Epithelial cell of prostate (primary cell): ENCODE data around the gene RFX1.
"Not testable (repeated sequence)": the region's sequence is repeated elsewhere in the genome, so short reads cannot be mapped to it uniquely, and the experiment has no call there.

Experiments used
- DNase-seq: peaks from one replicate; pipeline ENCODE4 v3.0.0-alpha.2; 2011; ENCODE audit warnings: low read depth, low spot score
- H3K27ac ChIP-seq: fragments of 450-650 bp; 2 replicates; pipeline ENCODE4 v1.5.1; 2017; ENCODE audit warnings: mild to moderate bottlenecking

Gene RFX1

DNA sequence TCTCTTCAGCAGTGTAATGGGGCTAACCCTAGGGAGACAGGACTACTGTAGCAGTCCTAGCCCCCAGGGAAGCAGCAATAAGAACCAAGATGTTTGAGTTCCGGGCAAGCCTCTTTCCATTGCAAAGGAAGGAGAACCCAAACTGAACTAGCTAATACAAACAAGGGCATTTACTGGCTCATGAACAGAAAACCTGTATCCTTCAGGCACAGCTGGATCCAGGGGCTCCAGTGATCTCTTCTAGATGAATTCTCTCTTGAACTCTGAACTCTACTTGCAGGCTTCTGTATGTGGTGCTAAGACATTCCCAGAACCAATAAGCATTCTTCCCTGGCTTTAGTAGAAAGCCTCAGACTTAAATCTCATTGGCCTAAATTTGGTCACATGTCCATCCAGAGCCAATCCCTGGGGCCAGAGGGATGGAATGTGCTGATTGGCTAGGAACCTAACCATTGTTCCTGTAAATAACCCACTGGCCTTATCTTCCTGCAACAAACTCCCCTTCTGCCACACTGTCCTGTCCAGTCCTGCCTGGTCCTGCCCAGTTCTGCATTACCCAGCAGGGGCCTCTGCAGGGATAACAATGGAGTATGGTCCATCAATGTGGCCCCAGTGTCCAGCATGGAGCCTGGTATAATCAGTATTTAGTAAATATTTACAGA is 64.0 kb downstream of the RFX1 start:
- DNase-seq, result no peak
- no peak overlapping the region for H3K27ac ChIP-seq

DNA sequence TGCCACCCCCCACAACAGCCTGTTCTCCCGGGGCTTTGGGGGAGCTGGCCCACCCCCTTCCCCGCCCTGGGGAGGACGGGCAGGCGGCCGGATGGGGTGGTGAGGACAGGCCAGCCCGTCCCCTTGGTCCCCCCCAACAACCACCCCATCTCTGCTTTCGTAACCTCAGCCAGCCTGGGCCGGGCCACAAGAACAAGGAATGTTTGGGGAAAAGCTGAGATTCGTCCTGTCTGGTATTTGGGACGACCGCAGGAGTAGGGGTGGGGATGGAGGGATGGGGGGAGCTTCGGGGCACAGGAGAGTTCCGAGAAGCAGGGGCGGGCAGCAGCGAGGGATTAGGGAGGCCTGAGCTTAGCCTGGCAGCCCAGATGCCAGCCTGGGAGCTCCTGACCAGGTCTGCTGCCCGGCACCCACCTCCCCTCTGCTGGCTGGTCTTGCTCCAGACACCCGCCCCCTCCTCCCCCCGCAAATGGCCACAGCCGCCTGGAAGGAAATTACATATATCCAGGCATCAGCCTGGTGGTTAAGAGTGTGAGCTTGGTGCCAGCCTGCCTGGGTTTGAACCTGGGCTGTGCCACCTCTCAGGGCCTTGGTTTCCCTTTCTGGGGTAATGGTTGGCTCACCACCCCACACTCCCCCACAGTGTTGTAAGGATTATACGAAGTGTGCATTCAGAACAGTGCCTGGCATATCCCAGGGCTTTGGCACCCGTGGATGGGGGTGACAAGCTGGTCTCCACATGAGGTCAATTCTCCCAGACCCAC is 67.6 kb downstream of the RFX1 start, which contains the start of gene PODNL1:
TSS of gene PODNL1 (minus strand) at position 117 of the 764 bp plus-strand sequence. CDS start 236 bp downstream, outside the sequence.
- no peak within 1 kb of the TSS for H3K27ac ChIP-seq
- no peak for DNase-seq

DNA sequence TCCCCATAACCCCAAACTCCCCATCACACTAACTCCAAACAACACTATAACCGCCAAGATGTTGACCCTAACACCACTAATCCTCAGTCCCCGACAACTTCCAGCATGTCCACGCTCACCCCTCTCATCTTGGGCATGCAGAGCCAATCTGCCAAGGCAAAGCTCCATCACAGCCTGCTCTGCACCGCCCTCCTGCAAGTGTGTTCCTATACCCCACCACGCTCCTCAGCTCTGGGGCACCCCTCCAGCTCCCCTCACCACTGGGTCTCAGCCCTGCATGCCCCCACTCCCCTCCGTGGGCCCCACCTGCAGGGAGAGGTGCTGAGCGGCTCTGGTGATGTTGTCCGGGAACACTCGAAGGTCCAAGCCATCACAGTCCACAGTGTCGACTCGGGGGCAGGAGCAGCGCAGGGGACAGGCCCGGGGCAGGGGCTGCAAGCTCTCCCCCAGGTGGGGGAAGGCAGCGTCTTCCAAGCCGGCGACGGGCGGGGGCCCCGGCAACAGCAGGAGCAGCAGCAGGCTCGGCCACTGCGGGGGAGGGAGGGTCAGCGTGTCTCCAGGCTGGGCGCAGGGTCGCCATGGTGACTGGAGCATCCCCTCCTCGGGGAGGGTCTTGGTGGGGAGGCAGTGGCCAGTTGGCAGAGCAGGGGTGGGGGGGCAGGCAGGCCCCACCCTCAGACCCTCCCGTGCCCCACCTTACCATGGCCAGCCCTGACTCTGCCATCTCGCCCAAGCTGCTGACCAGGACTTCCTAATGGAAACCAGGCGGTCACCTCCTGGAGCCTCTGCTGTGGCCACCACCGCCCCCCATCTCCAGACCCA is 68.4 kb downstream of the RFX1 start:
- DNase-seq, result no peak
- no peak overlapping the region for H3K27ac ChIP-seq

DNA sequence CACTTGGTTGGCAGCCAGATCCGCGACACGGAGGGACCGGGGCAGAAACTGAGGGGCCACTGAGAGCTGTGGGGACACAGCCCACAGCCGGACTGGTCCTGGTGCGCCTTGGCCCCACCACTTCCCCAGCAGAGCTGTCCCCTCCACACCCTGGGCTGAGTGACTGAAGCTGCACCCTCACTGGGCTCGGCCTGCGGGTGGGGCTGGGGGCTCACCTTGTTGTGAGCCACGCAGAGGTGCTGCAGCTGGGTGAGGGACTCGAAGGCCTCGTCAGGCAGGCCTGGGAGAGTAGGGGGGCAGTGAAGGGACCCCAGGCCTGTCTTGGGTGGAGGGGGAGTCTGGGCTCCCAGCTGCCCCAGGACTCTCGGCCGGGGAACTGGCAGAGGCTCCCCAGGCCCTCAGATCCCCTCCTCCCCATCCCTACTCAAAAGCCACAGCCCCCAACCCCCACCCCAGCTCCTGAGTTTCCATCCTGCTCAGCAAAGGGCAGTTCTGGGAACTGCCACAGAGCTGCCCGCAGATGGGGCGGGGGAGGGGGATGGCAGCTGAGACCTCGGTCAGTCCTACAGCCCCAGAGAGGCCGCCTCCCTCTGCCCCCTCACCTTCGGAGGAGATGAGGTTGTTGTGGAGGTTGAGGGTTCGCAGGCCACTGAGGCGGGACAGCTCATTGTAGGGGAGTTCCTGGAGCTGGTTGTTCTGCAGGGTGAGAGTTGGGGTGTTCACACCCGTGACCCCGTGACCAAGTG is 70.2 kb downstream of the RFX1 start:
- no peak for DNase-seq
- H3K27ac ChIP-seq, result no peak overlapping the region

DNA sequence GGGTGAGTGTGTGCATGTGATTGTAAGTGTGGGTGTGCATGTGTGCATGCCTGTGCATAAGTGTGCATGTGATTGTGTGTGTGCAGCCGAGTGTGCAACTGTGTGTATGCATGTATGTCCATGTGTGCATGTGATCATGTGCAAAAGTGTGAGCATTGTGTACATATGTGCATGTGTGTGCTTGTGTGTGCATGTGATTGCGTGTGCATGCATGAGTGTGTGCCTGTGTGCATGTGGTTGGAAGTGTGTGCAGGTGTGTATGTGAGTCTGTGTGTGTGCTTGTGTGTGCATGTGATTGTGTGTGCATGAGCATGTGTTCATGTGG is 71.4 kb downstream of the RFX1 start:
- no peak overlapping the region for H3K27ac ChIP-seq
- no peak for DNase-seq

DNA sequence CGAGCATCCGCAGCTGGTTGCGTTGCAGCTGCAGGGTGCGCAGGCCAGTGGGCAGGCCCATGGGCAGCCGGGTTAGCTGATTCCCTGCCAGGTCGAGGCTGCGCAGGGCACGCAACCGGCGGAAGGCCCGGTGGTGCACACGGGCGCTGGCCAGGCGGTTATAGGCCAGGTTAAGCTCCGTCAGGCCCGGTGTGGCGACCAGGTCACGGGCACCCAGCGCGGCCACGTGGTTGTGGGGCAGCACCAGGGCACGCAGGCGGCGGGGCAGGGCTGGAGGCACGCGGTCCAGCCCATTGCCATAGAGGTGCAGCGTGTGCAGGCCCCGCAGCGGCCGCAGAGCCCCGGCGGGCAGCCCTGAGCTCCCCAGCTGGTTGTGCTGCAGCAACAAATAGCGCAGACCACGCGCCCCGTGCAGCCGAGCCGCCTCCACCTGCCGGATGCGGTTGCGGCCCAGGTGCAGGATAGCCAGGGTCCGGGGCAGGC is 73.2 kb downstream of the RFX1 start:
- H3K27ac ChIP-seq, result no peak overlapping the region
- no peak for DNase-seq

DNA sequence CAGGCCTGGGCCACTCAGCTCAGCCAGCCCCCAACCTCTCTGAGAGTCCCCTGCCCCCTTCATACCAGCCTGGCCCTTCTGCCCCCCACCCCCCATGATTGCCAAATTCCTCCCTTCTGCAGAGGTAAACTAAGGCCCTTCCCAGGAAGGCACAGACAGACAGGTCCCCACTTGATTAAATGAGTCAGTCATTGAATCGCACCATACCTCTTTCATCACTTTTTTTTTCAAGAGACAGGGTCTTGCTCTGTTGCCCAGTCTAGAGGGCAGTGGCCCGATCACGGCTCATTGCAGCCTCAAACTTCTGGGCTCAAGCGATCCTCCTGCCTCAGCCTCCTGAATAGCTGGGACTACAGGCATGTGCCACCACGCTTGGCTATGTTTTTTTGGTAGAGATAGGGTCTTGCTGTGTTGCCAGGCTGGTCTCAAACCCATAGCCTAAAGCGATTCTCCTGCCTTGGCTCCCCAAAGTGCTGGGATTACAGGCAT is 73.9 kb downstream of the RFX1 start:
- DNase-seq, result no peak
- no peak overlapping the region for H3K27ac ChIP-seq

DNA sequence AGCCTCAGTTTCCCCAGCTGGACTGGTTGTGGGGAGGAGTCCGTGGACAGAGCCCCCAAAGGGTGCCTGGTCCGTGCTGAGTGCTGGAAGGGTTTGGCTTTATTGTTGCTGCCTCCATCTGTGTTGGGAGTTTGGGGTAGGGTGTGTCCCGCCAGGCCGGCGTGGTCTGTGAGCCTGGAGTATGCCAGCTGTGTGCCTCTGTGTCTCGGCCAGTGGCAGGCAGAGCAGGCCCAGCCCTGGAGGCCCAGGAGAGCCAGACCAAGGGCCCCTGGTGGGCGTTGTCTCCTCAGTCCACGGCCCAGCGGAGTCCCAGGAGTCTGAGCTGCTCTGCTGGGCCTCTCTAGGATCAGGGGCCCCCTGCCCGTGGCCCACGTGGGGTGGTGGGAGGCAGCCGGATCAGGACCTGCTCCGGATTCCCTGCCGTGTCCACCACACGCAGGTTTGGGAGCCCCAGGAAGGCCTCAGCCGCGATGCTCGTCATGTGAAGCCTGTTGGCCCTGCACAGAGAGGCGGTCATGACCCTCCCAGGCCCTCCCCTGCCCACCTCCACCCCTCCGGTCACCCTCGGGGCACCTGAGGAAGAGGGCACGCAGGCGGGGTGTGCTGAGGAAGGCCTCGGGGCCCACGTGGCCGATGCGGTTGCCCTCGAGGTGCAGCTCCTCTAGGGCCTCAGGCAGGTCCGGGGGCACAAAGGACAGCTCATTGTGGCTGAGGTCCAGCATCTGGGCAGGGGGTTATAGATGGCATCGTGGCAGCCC is 74.5 kb downstream of the RFX1 start:
- no peak overlapping the region for H3K27ac ChIP-seq
- no peak for DNase-seq

DNA sequence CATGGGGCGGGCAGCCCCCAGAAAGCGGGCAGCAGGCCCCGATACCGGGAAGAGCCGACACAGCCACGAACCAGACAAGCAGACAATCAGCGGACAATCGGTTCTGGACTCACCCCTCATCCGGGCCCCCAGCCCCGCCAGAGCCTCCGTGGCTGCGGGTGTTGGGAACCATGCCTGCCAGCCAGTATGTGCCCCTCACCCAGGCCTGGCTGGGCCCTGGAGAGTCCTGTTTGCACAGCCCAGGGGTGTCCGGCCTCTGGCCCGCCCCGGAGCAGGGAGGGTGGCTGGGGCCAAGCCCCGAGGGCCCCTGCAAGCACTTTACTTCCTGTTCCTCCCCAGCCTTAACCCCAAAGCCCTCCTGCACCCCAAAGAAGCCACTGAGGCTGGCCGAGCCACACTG is 75.7 kb downstream of the RFX1 start:
- DNase-seq, result no peak
- H3K27ac ChIP-seq, result no peak overlapping the region

DNA sequence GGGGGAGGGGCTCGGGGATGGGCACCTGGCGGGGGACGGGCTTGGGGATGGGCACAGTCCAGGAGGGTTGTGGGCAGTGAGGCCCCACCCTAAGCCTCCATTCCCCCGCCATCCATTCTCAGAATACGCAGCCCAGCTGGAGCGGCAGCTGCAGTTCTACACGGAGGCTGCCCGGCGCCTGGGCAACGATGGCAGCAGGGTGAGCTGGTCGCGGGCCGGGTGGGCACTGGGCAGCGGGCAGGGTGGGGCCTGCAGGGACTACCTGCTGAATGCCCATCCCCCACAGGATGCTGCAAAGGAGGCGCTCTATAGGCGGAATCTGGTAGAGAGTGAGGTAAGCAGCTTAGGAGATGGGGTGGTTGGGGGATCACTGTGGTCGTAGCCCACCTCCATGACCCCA is 76.2 kb downstream of the RFX1 start:
- H3K27ac ChIP-seq, result no peak overlapping the region
- DNase-seq, result no peak

DNA sequence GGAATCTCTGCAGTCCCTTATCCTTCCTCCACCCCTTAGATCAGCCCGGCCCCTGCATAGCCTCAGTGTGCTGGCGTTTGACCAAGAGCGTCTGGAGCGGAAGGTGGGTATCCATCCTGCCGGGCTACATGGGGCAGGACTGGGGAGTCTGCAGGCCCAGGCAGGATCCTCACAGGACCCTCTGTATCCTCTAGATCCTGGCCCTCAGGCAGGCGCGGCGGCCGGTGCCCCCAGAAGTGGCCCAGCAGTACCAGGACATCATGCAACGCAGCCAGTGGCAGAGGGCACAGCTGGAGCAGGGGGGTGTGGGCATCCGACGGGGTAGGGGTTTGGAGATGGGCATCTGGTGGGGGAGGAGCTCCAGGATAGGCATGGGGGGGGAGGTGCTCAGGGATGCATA is 76.8 kb downstream of the RFX1 start:
- no peak for DNase-seq
- no peak overlapping the region for H3K27ac ChIP-seq

DNA sequence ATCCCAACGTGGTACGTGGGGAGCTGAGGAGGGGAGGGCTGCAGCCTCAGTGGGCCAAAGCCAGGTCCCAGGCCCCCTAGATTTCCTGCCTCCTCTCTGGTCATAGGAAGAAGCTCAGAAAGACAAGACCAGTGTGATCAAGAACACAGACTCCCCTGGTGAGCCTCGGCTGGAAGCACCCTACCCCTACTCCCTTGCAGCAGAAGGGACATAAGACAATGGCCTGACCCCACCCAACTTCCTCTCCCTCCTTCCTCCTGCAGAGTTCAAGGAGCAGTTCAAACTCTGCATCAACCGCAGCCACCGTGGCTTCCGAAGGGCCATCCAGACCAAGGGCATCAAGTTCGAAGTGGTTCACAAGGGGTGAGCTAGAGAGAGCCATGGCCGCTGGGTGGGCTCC is 79.4 kb downstream of the RFX1 start:
- DNase-seq, result no peak
- no peak overlapping the region for H3K27ac ChIP-seq

DNA sequence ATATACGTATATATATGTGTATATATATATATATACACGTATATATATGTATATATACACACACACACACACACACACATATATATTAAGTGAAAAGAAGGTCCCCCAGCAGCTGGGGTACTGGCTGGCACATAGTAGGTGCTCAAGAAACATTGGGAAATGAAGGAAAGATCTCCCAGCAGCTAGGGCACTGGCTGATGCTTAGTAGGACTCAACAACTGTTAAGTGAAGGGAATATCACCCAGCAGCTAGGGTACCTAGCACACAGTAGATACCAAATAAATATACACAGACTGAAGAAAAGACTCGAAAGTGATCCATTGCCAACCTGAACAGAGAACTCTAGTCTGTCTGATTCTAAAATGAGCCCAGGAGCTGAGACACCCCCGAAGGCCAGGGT is 80.1 kb downstream of the RFX1 start:
- no peak for DNase-seq
- no peak overlapping the region for H3K27ac ChIP-seq

DNA sequence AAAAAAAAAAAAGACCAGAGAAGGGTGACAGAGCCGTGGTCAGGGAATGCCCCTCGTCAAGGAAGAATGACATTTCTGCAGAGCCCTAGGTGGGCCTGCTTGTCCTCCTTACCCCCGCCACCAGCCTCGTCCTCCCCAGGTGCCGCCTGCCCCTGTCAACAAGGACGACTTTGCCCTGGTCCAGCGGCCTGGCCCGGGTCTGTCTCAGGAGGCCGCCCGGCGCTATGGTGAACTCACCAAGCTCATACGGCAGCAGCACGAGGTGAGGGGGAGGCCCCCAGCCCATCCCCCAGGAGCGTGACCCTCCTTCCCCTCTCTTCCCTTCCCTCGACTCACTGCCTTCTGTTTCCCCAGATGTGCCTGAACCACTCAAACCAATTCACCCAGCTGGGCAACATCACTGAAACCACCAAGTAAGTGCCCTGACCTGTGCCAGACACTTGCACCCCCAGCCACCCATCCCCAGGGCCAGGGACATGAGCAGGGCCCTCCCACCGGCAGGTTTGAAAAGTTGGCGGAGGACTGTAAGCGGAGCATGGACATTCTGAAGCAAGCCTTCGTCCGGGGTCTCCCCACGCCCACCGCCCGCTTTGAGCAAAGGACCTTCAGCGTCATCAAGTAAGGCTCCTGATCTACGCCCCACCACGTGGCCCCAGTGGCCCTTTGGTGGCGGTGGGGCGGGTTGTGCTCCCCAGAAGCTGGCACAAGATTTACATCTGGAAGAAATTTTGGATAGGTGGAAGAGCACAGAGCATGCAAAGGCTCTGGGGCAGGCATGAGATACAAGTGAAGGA is 82.7 kb downstream of the RFX1 start:
- no peak for DNase-seq
- no peak overlapping the region for H3K27ac ChIP-seq

DNA sequence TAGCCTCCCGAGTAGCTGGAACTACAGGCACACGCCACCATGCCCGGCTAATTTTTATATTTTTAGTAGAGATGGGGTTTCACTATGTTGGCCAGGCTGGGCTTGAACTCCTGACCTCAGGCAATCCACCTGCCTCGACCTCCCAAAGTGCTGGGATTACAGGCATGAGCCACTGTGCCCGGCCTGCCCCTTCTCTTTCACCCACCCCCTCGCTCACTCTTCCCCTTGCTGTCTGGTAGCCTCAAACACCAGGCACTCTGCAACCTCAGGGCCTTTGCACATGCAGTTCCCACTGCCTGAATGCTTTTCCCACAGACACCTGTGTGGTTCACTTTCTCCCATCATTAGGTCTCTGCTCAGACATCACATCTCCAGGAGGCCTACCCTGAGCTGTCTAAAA is 84.0 kb downstream of the RFX1 start:
- not testable (repeated sequence) for DNase-seq

DNA sequence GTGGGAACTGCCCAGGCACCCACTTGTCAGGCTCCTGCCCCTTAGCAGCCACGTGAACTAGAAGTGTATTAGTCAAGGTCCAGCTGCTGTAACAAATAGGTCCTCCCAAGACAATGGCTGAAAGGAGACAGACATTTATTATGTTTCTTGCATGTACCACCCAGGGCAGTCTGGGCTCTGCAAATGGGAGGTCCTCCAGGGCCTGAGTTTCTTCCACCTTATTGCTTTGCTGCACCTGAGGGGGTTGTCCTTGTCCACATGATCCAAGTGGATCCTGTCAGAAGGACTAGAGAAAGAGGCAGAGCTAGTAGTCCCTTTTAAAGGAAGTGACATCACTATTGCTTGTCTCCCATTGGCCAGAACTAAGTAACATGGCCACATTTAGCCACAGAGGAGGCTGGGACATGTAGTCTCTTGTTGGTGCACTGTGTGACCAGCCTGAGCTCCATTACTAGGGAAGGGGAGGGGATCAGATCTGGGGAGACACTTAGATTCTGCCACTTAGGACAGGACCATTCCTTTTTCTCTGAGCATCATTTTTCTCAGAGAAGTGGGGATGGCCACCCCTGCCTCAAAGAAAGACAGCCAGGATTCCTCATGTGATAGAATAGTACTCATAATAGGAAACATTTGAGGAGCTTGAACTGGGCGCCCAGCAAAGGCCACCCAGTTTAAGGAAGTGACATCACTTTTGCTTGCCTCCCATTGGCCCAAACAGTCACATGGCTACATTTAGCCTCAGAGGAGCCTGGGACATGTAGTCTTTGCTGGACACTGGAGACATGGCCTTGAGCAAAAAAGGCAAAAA is 85.0 kb downstream of the RFX1 start:
- H3K27ac ChIP-seq, result no peak overlapping the region

More for the DNA sequence above, 84.0 kb downstream of the RFX1 start:
- not testable (repeated sequence) for H3K27ac ChIP-seq

DNA sequence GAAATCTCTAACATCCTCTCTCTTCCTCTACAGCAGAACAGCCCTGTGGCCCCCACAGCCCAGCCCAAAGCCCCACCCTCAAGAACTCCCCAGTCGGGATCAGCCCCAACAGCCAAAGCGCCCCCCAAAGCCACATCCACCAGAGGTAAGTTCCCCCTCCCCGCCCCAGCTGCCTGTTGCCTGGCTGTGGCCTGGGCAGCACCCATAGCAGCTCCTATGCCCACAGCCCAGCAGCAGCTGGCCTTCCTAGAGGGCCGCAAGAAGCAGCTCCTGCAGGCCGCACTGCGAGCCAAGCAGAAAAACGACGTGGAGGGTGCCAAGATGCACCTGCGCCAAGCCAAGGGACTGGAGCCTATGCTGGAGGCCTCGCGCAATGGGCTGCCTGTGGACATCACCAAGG is 85.6 kb downstream of the RFX1 start:
- no peak overlapping the region for H3K27ac ChIP-seq
- no peak for DNase-seq

More for the DNA sequence above, 85.0 kb downstream of the RFX1 start:
- no peak for DNase-seq
